Measurements from ENCODE around the gene COMMD3. TPM values are rescaled to one million over a fixed set of nuclear protein-coding genes. Genes with fewer than 3 reads are reported as not detected.

COMMD3 gene
- total RNA-seq, 4 donors from 2014 or later: 17.5 to 68.6 (median 24.6) TPM

- WGBS, 2 donors (ENCODE audit: low coverage in 1 of 2): 72 to 73% methylated on average over 5 of the region's 5 CpGs
- H3K4me3 ChIP-seq: peak overlapping the region; percentile 85 to 86
- H3K4me1 ChIP-seq: peaks cover 10 to 71% (median 26%) of the 10 kb centered on the region in 3 donors
- H3K9me3 ChIP-seq: no peaks in the 10 kb centered on the region
- peaks cover 0 to 13% of the 10 kb centered on the region in 2 donors for H3K36me3 ChIP-seq
- peak overlapping the region in 1 of 4 donors; percentile 78 for H3K27ac ChIP-seq
- no peak for TF ChIP-seq POLR2AphosphoS5 (IDR thresholded peaks at IDR 0.05)
- no peak for TF ChIP-seq CTCF (IDR thresholded peaks at IDR 0.05)
- TF ChIP-seq EP300 (IDR thresholded peaks at IDR 0.05): no peak
- no peak for TF ChIP-seq POLR2A (IDR thresholded peaks at IDR 0.05)
- no peaks in the 10 kb centered on the region for H3K27me3 ChIP-seq
- no peak for ATAC-seq
Observed at GRCh38 chr10:22322641-22323160, 6.5 kb downstream of the COMMD3 start.

GRCh38 chr10:22323538-22324305 is 7.5 kb downstream of the COMMD3 start:
- WGBS, 2 donors (ENCODE audit: low coverage in 1 of 2): 73 to 88% methylated on average over 3 to 5 of the region's 5 CpGs
- no peak overlapping the region for H3K4me3 ChIP-seq
- peaks cover 0 to 24% of the 10 kb centered on the region in 2 donors for H3K36me3 ChIP-seq
- H3K9me3 ChIP-seq: no peaks in the 10 kb centered on the region
- no peak overlapping the region for H3K27ac ChIP-seq
- TF ChIP-seq CTCF (IDR thresholded peaks at IDR 0.05): no peak
- TF ChIP-seq EP300 (IDR thresholded peaks at IDR 0.05): no peak
- no peak for TF ChIP-seq POLR2A (IDR thresholded peaks at IDR 0.05)
- TF ChIP-seq POLR2AphosphoS5 (IDR thresholded peaks at IDR 0.05): no peak
- H3K4me1 ChIP-seq: peaks cover 10 to 61% (median 26%) of the 10 kb centered on the region in 3 donors
- no peak for ATAC-seq
- no peaks in the 10 kb centered on the region for H3K27me3 ChIP-seq

GRCh38 chr10:22324413-22324812 is 8.2 kb downstream of the COMMD3 start:
- Histone ChIP-seq H3K4me1 (peaks cover 10 to 54% (median 26%) of the 10 kb centered on the region in 3 donors), H3K27me3 (no peaks in the 10 kb centered on the region), H3K4me3 (peak overlapping the region in 1 of 2 donors; percentile 62), H3K27ac (peak overlapping the region in 1 of 4 donors; percentile 77), H3K36me3 (peaks cover 0 to 31% of the 10 kb centered on the region in 2 donors), H3K9me3 (no peaks in the 10 kb centered on the region)
- no peak for TF ChIP-seq POLR2A (IDR thresholded peaks at IDR 0.05)
- no peak for TF ChIP-seq CTCF (IDR thresholded peaks at IDR 0.05)
- no peak for TF ChIP-seq EP300 (IDR thresholded peaks at IDR 0.05)
- TF ChIP-seq POLR2AphosphoS5 (IDR thresholded peaks at IDR 0.05): no peak
- WGBS, 2 donors (ENCODE audit: low coverage in 1 of 2): 73 to 84% methylated on average over 4 of the region's 4 CpGs
- no peak for ATAC-seq

GRCh38 chr10:22324893-22325271 is 8.7 kb downstream of the COMMD3 start:
- 7 to 10% methylated on average over 7 to 9 of the region's 9 CpGs for WGBS, 2 donors (ENCODE audit: low coverage in 1 of 2)
- Histone ChIP-seq H3K27ac (peak overlapping the region in 3 of 4 donors; percentile 77 to 80 (median 78)), H3K36me3 (peaks cover 0 to 35% of the 10 kb centered on the region in 2 donors), H3K4me1 (peaks cover 10 to 50% (median 26%) of the 10 kb centered on the region in 3 donors), H3K27me3 (no peaks in the 10 kb centered on the region), H3K4me3 (peak overlapping the region; percentile 62 to 90), H3K9me3 (no peaks in the 10 kb centered on the region)
- ATAC-seq: no peak
- TF ChIP-seq EP300 (IDR thresholded peaks at IDR 0.05) (no peak), CTCF (IDR thresholded peaks at IDR 0.05) (no peak), POLR2A (IDR thresholded peaks at IDR 0.05) (no peak), POLR2AphosphoS5 (IDR thresholded peaks at IDR 0.05) (no peak)

Measured in gastroesophageal sphincter (tissue), 4 donors.